ENCODE results near the gene AHI1.
A peak's percentile ranks its signal among the peaks of the same experiment; 100 is the strongest.

Gene AHI1

DNA sequence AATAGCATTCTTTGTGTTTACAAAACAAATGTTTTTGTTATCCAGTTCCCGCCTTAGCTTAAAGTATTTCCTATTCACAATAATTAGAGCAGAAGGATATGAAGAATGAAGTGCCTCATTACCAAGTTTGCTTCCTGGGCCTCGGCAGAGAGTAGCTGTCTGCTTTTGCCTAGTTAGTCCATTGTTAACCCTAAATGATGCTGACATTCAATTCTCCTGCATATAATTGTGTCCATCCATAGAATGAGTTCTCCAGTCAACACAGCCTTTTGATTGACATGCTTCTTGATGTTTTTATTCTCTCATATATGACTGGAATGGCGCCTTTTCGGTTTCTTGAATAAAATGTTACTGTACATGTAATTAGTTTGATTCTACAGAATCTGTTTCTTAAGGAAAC is 215.6 kb downstream of the AHI1 start:
- TF ChIP-seq, protein P1, sequence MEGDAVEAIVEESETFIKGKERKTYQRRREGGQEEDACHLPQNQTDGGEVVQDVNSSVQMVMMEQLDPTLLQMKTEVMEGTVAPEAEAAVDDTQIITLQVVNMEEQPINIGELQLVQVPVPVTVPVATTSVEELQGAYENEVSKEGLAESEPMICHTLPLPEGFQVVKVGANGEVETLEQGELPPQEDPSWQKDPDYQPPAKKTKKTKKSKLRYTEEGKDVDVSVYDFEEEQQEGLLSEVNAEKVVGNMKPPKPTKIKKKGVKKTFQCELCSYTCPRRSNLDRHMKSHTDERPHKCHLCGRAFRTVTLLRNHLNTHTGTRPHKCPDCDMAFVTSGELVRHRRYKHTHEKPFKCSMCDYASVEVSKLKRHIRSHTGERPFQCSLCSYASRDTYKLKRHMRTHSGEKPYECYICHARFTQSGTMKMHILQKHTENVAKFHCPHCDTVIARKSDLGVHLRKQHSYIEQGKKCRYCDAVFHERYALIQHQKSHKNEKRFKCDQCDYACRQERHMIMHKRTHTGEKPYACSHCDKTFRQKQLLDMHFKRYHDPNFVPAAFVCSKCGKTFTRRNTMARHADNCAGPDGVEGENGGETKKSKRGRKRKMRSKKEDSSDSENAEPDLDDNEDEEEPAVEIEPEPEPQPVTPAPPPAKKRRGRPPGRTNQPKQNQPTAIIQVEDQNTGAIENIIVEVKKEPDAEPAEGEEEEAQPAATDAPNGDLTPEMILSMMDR (conservative IDR thresholded peaks at IDR 0.05; ENCODE audit: low read depth, low read length) = no peak
- no peak for DNase-seq (ENCODE audit: low read depth)
- H3K4me3 ChIP-seq (ENCODE audit: low read depth, low read length) = no peak overlapping the region

DNA sequence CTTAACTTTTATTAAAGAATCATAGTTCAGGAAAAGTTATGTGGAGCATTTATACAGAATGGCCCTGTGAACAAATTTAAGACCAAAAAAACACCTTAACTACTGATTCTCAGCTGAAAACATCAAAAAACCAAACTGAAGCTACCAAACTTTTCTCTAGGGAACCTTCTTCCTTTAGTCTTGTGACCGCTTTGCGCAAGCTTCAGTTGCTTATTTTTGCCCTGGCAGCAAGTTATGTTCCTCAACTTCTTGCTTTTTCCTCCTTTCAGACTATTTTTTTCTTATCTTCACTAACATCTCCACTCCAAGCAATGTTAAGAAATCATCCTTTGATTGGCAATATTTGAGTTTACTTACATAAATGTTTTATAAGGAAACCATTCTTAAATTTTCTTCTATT is 216.3 kb downstream of the AHI1 start:
- no peak overlapping the region for H3K4me3 ChIP-seq (ENCODE audit: low read depth, low read length)
- DNase-seq (ENCODE audit: low read depth) = no peak
- TF ChIP-seq, protein P1 (conservative IDR thresholded peaks at IDR 0.05; ENCODE audit: low read depth, low read length) = no peak

DNA sequence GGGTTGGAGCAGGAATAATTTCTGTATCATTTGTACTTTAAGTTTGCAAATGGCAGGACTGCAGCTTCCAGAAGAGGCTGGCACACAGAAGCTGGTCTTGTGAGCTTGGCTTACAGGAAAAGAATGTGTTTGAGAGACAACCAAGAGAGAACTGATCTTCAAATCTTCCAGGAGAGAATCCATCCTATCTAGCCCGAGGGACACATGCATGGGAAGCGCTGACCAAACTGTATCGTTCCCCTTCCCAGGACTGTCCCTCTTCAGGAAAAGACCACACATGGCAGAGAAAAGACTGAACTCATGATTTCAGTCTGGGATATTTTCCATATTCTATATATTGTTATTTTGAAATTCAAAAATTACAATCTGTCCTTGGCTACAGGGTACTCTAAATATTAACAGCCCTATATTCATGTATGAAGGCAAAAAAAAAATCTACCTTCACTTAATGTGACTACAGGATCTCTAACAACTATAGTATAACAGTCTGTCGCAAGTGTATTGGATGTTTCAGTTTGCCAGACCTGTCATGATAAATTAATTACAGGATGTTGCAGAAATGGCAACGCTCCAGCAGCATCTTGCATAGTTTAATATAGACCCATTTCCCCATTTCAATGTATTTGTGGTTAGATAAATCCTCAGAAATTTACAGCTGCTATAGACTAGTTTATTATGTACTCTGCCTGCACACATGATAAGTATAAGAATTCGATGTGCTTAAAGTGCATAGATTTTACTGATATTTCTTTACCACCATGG is 217.0 kb downstream of the AHI1 start:
- H3K4me3 ChIP-seq (ENCODE audit: low read depth, low read length) = no peak overlapping the region
- TF ChIP-seq, protein P1 (conservative IDR thresholded peaks at IDR 0.05; ENCODE audit: low read depth, low read length) = no peak
- no peak for DNase-seq (ENCODE audit: low read depth)

DNA sequence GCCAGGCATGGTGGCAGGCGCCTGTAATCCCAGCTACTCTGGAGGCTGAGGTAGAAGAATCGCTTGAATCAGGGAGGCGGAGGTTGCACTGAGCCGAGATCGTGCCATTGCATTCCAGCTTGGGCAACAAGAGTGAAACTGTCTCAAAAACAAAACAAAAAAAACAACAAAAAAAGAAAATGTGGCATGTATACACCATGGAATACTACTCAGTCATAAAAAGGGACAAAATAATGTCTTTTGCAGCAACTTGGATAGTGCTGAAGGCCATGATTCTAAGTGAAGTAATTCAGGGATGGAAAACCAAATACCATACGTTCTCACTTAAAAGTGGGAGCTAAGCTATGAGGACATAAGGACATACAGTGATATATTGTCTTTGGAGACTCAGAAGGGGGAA is 220.1 kb downstream of the AHI1 start:
- TF ChIP-seq, protein P1 (conservative IDR thresholded peaks at IDR 0.05; ENCODE audit: low read depth, low read length) = no peak
- no peak for DNase-seq (ENCODE audit: low read depth)

DNA sequence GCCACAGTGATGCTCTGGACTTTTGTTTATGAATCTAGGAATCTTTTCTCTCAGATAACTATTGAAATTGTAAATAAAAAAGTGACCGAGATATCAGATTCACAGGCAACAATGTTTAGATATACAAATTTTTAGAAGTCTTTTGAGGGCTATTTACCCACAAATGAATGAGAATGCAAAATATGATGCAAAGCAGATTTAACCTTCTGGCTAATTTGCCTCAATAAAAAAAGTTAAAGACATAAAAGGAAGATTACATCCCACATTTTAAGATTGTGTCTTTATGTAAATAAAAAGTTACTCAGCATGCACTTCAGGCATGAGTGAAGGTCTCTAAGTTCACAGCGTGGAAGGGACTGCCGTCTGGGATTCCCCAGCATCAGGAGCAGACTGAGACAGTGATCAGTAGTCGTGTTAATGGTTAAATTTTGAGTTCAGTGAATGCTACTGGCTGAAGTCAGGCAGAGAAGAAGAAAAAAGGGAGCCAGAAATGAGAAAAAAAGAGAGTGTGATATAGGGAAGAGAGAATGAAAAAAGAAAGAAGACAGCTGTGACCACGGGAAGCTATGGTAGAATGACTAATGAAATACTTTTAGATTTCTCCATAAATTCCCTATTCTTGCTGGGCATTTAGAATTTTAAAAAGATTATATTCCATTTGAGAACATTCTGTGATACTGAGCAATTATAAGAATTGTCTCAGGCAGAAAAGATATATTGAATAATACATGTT is 222.8 kb downstream of the AHI1 start:
- peak; percentile 28 for DNase-seq (ENCODE audit: low read depth)
- TF ChIP-seq, protein P1 (conservative IDR thresholded peaks at IDR 0.05; ENCODE audit: low read depth, low read length) = no peak
- peak overlapping the region; percentile 11 for H3K4me3 ChIP-seq (ENCODE audit: low read depth, low read length)

More for the DNA sequence above, 220.1 kb downstream of the AHI1 start:
- no peak overlapping the region for H3K4me3 ChIP-seq (ENCODE audit: low read depth, low read length)

DNA sequence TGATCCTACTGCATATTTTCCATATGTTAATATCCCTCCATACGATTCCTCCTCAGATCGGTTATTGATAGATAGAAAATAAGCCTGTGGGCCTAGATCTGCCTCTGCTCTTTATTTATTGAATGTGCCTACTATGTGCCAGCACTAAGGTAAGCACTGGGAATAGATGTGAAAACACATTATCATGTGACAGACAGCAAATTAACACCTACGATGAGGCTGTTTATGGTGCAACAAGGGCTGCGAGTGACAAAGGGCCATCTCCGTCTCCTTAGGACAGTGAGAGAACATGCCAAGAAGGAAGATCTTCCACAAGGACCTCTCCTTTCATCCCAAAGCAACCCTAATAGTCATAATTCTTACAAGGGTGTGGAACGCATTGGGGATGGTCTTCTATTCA is 225.9 kb downstream of the AHI1 start:
- TF ChIP-seq, protein P1 (conservative IDR thresholded peaks at IDR 0.05; ENCODE audit: low read depth, low read length) = no peak
- DNase-seq (ENCODE audit: low read depth) = no peak

More for the DNA sequence above, 225.9 kb downstream of the AHI1 start:
- no peak overlapping the region for H3K4me3 ChIP-seq (ENCODE audit: low read depth, low read length)

Data from choroid plexus epithelial cell (primary cell).